ENCODE results near the gene CCNQ.

Gene CCNQ

DNA sequence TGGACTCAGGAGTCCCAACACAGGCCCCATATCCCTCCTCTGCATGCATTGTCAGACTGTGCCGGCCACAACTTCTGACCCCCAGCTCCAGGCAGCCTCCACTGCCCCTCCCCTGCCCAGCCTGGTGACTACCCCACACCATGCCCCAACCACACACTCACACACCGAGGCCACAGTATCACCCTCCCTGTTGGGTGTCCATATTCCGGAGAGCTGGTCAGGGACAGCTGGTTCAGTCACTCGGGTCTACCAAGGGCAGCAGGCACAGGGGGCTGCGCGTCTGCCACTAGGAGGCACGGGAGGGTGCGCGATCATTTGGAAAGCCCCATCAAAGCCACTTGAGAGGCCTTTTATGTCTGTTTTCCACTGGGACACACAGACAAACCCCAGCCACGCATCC lies 26.3 kb downstream of the CCNQ start:
- H3K4me3 ChIP-seq (ENCODE audit: low read length) = no peak overlapping the region
- H3K9me3 ChIP-seq (ENCODE audit: control insufficient read depth, low read depth, low read length) = no peaks in the 10 kb centered on the region
- H3K36me3 ChIP-seq (ENCODE audit: control insufficient read depth, low read depth, low read length) = no peaks in the 10 kb centered on the region
- no peak overlapping the region for H3K27ac ChIP-seq (ENCODE audit: low read length)
- H3K9ac ChIP-seq (ENCODE audit: low read length) = no peak overlapping the region
- peaks cover 7% of the 10 kb centered on the region for H3K4me1 ChIP-seq (ENCODE audit: control insufficient read depth, low read depth, low read length)
- no peaks in the 10 kb centered on the region for H3K27me3 ChIP-seq (ENCODE audit: control insufficient read depth, insufficient read depth, low read length)

DNA sequence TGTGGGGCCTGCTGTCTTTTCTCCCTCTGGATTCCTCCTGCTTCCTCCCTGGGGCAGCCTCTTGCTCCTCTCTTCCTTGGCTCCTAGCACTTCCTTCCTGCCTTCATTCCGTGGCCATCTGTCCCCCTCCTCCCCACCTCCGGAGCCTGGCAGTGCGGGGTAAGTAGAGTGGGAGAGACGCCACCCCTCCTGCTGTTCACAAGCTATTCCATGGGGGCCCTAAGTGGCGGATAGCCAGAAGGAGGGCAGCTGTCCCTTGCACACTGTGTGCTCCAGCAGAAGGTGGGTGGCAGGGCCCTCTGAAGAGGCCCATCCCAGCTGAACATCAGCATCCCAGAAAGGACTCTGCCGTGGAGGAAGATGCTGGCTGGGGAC lies 27.4 kb downstream of the CCNQ start:
- Histone ChIP-seq H3K4me1 (ENCODE audit: control insufficient read depth, low read depth, low read length) (peaks cover 7% of the 10 kb centered on the region), H3K4me3 (ENCODE audit: low read length) (no peak overlapping the region), H3K9me3 (ENCODE audit: control insufficient read depth, low read depth, low read length) (no peaks in the 10 kb centered on the region), H3K9ac (ENCODE audit: low read length) (no peak overlapping the region), H3K36me3 (ENCODE audit: control insufficient read depth, low read depth, low read length) (no peaks in the 10 kb centered on the region), H3K27ac (ENCODE audit: low read length) (no peak overlapping the region), H3K27me3 (ENCODE audit: control insufficient read depth, insufficient read depth, low read length) (no peaks in the 10 kb centered on the region)

GRCh38 chrX:153569475-153569874 lies 29.5 kb downstream of the CCNQ start:
- no peak overlapping the region for H3K27ac ChIP-seq (ENCODE audit: low read length)
- no peaks in the 10 kb centered on the region for H3K9me3 ChIP-seq (ENCODE audit: control insufficient read depth, low read depth, low read length)
- no peaks in the 10 kb centered on the region for H3K36me3 ChIP-seq (ENCODE audit: control insufficient read depth, low read depth, low read length)
- peaks cover 7% of the 10 kb centered on the region for H3K4me1 ChIP-seq (ENCODE audit: control insufficient read depth, low read depth, low read length)
- H3K9ac ChIP-seq (ENCODE audit: low read length) = no peak overlapping the region
- H3K4me3 ChIP-seq (ENCODE audit: low read length) = no peak overlapping the region
- H3K27me3 ChIP-seq (ENCODE audit: control insufficient read depth, insufficient read depth, low read length) = no peaks in the 10 kb centered on the region

DNA sequence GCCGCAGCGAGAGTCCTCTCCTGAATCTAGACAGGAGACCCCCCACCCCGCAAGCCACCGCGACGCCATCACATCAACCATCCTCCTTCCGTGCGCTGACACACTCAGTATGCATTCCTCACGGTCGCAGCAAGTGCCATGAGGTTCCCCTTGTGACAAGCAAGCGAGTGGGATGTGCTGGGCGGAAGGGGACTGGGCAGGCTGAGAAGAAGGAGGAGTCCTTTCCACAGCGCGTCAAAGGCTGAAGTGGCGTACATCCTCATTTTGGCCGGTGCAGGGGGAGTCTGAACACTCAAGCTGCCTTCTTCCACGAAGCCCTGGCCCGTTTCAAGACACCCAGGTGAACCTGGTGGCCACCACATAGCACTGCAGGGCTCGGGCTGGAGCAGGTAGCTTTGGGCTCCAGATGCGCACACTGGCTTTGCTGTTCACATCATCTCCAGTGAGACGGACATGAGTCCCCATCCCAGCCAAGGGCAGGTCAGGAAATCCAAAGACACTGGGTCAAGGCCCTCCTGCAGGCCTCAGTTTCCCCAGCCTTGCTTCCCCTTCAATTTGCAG lies 30.4 kb downstream of the CCNQ start:
- Histone ChIP-seq H3K36me3 (ENCODE audit: control insufficient read depth, low read depth, low read length) (no peaks in the 10 kb centered on the region), H3K27me3 (ENCODE audit: control insufficient read depth, insufficient read depth, low read length) (no peaks in the 10 kb centered on the region), H3K9ac (ENCODE audit: low read length) (no peak overlapping the region), H3K9me3 (ENCODE audit: control insufficient read depth, low read depth, low read length) (no peaks in the 10 kb centered on the region), H3K4me3 (ENCODE audit: low read length) (no peak overlapping the region), H3K4me1 (ENCODE audit: control insufficient read depth, low read depth, low read length) (peaks cover 7% of the 10 kb centered on the region), H3K27ac (ENCODE audit: low read length) (no peak overlapping the region)

DNA sequence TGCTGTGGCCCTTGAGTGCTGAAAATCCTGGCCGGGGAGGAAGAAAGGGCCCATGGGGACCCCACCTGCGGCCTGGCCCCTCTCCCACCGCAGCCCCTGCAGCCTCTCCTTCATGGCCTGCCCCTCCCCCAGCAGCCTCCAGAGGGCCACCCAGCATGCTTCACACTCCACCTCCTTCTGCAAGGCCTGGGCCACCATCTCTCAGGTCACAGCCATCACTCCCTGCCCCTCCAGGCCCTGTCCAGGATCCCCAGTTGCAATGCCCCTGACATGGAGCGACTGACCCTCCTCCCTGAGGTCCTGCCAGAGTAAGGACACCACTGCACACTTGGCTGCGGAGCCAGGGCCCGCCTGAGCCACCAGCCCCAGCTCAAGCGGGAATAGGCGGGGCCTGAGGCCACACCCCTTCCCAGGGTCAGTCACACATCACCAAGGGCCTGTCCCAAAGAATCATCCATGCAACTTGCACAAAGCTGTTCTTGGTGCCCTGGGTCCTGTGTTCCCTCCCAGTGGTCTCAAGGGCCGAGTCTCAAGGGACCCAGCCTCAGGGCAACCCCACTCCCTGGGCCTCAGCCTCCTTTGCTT lies 32.9 kb downstream of the CCNQ start:
- H3K4me3 ChIP-seq (ENCODE audit: low read length) = no peak overlapping the region
- no peaks in the 10 kb centered on the region for H3K27me3 ChIP-seq (ENCODE audit: control insufficient read depth, insufficient read depth, low read length)
- no peaks in the 10 kb centered on the region for H3K36me3 ChIP-seq (ENCODE audit: control insufficient read depth, low read depth, low read length)
- H3K27ac ChIP-seq (ENCODE audit: low read length) = no peak overlapping the region
- no peak overlapping the region for H3K9ac ChIP-seq (ENCODE audit: low read length)
- peaks cover 4% of the 10 kb centered on the region for H3K9me3 ChIP-seq (ENCODE audit: control insufficient read depth, low read depth, low read length)
- H3K4me1 ChIP-seq (ENCODE audit: control insufficient read depth, low read depth, low read length) = peaks cover 7% of the 10 kb centered on the region

- peaks cover 7% of the 10 kb centered on the region for H3K4me1 ChIP-seq (ENCODE audit: control insufficient read depth, low read depth, low read length)
- no peak overlapping the region for H3K9ac ChIP-seq (ENCODE audit: low read length)
- no peaks in the 10 kb centered on the region for H3K36me3 ChIP-seq (ENCODE audit: control insufficient read depth, low read depth, low read length)
- H3K4me3 ChIP-seq (ENCODE audit: low read length) = no peak overlapping the region
- H3K27ac ChIP-seq (ENCODE audit: low read length) = no peak overlapping the region
- peaks cover 6% of the 10 kb centered on the region for H3K9me3 ChIP-seq (ENCODE audit: control insufficient read depth, low read depth, low read length)
- H3K27me3 ChIP-seq (ENCODE audit: control insufficient read depth, insufficient read depth, low read length) = no peaks in the 10 kb centered on the region
Observed at GRCh38 chrX:153564047-153564606, 34.8 kb downstream of the CCNQ start.

DNA sequence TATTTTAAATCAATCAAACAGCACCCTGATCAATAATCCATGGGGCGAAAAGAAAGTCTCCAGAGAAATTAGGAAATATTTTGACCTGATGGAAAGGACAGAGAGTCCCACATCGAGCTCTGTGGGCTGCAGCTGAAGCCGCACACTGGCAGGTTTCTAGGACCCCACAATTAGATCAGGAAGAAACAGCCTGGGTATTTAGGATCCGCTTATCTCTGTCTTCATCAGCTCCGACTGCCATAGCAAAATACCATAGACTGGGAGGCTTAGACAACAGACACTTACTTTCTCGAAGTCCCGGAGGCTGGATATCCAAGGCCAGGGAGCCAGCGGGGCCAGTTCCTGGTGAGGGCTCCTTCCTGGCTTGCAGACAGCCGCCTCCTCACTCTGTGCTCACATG lies 36.4 kb downstream of the CCNQ start:
- H3K9me3 ChIP-seq (ENCODE audit: control insufficient read depth, low read depth, low read length) = peaks cover 6% of the 10 kb centered on the region
- no peaks in the 10 kb centered on the region for H3K36me3 ChIP-seq (ENCODE audit: control insufficient read depth, low read depth, low read length)
- H3K27ac ChIP-seq (ENCODE audit: low read length) = no peak overlapping the region
- H3K4me1 ChIP-seq (ENCODE audit: control insufficient read depth, low read depth, low read length) = no peaks in the 10 kb centered on the region
- no peaks in the 10 kb centered on the region for H3K27me3 ChIP-seq (ENCODE audit: control insufficient read depth, insufficient read depth, low read length)
- no peak overlapping the region for H3K4me3 ChIP-seq (ENCODE audit: low read length)
- no peak overlapping the region for H3K9ac ChIP-seq (ENCODE audit: low read length)

GRCh38 chrX:153561337-153561736 lies 37.6 kb downstream of the CCNQ start:
- no peaks in the 10 kb centered on the region for H3K36me3 ChIP-seq (ENCODE audit: control insufficient read depth, low read depth, low read length)
- H3K27ac ChIP-seq (ENCODE audit: low read length) = no peak overlapping the region
- no peaks in the 10 kb centered on the region for H3K27me3 ChIP-seq (ENCODE audit: control insufficient read depth, insufficient read depth, low read length)
- no peak overlapping the region for H3K4me3 ChIP-seq (ENCODE audit: low read length)
- H3K4me1 ChIP-seq (ENCODE audit: control insufficient read depth, low read depth, low read length) = no peaks in the 10 kb centered on the region
- H3K9me3 ChIP-seq (ENCODE audit: control insufficient read depth, low read depth, low read length) = peaks cover 6% of the 10 kb centered on the region
- H3K9ac ChIP-seq (ENCODE audit: low read length) = no peak overlapping the region

GRCh38 chrX:153560466-153560865 lies 38.5 kb downstream of the CCNQ start:
- Histone ChIP-seq H3K4me3 (ENCODE audit: low read length) (no peak overlapping the region), H3K27ac (ENCODE audit: low read length) (no peak overlapping the region), H3K36me3 (ENCODE audit: control insufficient read depth, low read depth, low read length) (no peaks in the 10 kb centered on the region), H3K9ac (ENCODE audit: low read length) (no peak overlapping the region), H3K9me3 (ENCODE audit: control insufficient read depth, low read depth, low read length) (peaks cover 6% of the 10 kb centered on the region), H3K27me3 (ENCODE audit: control insufficient read depth, insufficient read depth, low read length) (no peaks in the 10 kb centered on the region), H3K4me1 (ENCODE audit: control insufficient read depth, low read depth, low read length) (no peaks in the 10 kb centered on the region)

- Histone ChIP-seq H3K4me3 (ENCODE audit: low read length) (no peak overlapping the region), H3K36me3 (ENCODE audit: control insufficient read depth, low read depth, low read length) (no peaks in the 10 kb centered on the region), H3K4me1 (ENCODE audit: control insufficient read depth, low read depth, low read length) (no peaks in the 10 kb centered on the region), H3K9me3 (ENCODE audit: control insufficient read depth, low read depth, low read length) (peaks cover 6% of the 10 kb centered on the region), H3K27me3 (ENCODE audit: control insufficient read depth, insufficient read depth, low read length) (no peaks in the 10 kb centered on the region), H3K27ac (ENCODE audit: low read length) (no peak overlapping the region), H3K9ac (ENCODE audit: low read length) (no peak overlapping the region)
Observed at GRCh38 chrX:153560000-153560399, 38.9 kb downstream of the CCNQ start.

DNA sequence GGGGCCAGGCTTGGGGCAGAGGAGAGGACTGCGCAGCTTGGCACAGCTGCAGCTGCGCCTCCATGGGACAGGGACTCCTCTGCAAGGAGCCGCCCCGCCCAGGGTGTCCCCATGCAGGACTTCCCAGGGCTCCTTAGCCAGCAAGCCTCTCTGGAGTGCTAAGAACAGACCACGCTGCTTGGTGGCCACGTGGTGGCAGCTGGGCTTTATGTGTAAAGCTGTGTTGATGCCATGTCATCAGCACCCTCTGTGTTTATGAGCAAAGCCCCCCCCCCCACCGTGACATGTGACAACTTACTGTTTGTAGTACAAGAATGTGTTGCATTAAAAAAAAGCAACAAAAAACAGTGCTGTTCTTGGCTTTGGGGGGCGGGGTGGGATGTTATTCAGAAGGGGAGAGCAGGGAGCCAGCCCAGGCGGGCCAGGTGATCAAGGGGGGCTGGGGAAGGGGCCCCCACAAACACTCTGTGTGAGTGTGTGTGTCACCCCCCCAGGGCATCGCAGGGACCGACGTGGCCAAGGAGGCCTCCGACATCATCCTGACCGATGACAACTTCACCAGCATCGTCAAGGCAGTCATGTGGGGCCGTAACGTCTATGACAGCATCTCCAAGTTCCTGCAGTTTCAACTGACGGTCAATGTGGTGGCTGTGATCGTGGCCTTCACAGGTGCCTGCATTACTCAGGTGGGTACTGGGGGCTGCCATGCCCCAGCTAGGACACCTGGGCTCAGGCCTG lies 41.2 kb downstream of the CCNQ start:
- Histone ChIP-seq H3K4me3 (ENCODE audit: low read length) (no peak overlapping the region), H3K36me3 (ENCODE audit: control insufficient read depth, low read depth, low read length) (no peaks in the 10 kb centered on the region), H3K27ac (ENCODE audit: low read length) (no peak overlapping the region), H3K27me3 (ENCODE audit: control insufficient read depth, insufficient read depth, low read length) (no peaks in the 10 kb centered on the region), H3K9ac (ENCODE audit: low read length) (no peak overlapping the region), H3K9me3 (ENCODE audit: control insufficient read depth, low read depth, low read length) (peaks cover 11% of the 10 kb centered on the region), H3K4me1 (ENCODE audit: control insufficient read depth, low read depth, low read length) (no peaks in the 10 kb centered on the region)

GRCh38 chrX:153556767-153557166 lies 42.2 kb downstream of the CCNQ start:
- Histone ChIP-seq H3K27ac (ENCODE audit: low read length) (no peak overlapping the region), H3K9me3 (ENCODE audit: control insufficient read depth, low read depth, low read length) (peaks cover 13% of the 10 kb centered on the region), H3K4me1 (ENCODE audit: control insufficient read depth, low read depth, low read length) (no peaks in the 10 kb centered on the region), H3K36me3 (ENCODE audit: control insufficient read depth, low read depth, low read length) (no peaks in the 10 kb centered on the region), H3K9ac (ENCODE audit: low read length) (no peak overlapping the region), H3K4me3 (ENCODE audit: low read length) (no peak overlapping the region), H3K27me3 (ENCODE audit: control insufficient read depth, insufficient read depth, low read length) (no peaks in the 10 kb centered on the region)

Data from iPS-18a (cell line).